Loucy (cell line): ENCODE measurements around the gene PDE6B.

Experiments
- H2AFZ ChIP-seq: fragments of 200-600 bp; sonication (generic); 2 replicates; pipeline ENCODE4 v1.6.0; 2016; ENCODE audit warnings: antibody characterized with exemption, mild to moderate bottlenecking, low read length, moderate library complexity
- H3F3A ChIP-seq: fragments of 200-600 bp; 2 replicates; pipeline ENCODE4 v1.6.0; 2016; ENCODE audit warnings: antibody characterized with exemption, low read depth, mild to moderate bottlenecking
- H3K27me3 ChIP-seq: fragments of 200-600 bp; sonication (generic); 2 replicates; pipeline ENCODE4 v1.6.1; 2014; ENCODE audit warnings: low read length, mild to moderate bottlenecking; ENCODE audit not compliant: insufficient read depth, poor library complexity, severe bottlenecking
- H3K36me3 ChIP-seq: fragments of 200-600 bp; sonication (generic); 2 replicates; pipeline ENCODE4 v1.6.1; 2016; ENCODE audit warnings: low read length; ENCODE audit not compliant: insufficient read depth
- H3K4me1 ChIP-seq: fragments of 200-600 bp; sonication (generic); 2 replicates; pipeline ENCODE4 v1.5.1; 2014; ENCODE audit warnings: low read length, mild to moderate bottlenecking; ENCODE audit not compliant: insufficient read depth, poor library complexity, severe bottlenecking
- H3K4me2 ChIP-seq: fragments of 200-600 bp; sonication (generic); 2 replicates; pipeline ENCODE4 v1.6.0; 2014; ENCODE audit warnings: antibody characterized with exemption, low read length, low read depth, mild to moderate bottlenecking; ENCODE audit not compliant: poor library complexity, severe bottlenecking
- H3K4me3 ChIP-seq: fragments of 200-600 bp; sonication (generic); 2 replicates; pipeline ENCODE4 v1.5.1; 2014; ENCODE audit warnings: low read length, mild to moderate bottlenecking, mixed read lengths; ENCODE audit not compliant: poor library complexity, severe bottlenecking
- H3K79me2 ChIP-seq: fragments of 200-600 bp; sonication (generic); 2 replicates; pipeline ENCODE4 v1.6.1; 2014; ENCODE audit warnings: low read length; ENCODE audit not compliant: insufficient read depth
- H3K9ac ChIP-seq: fragments of 200-600 bp; sonication (generic); 2 replicates; pipeline ENCODE4 v1.6.0; 2014; ENCODE audit warnings: mild to moderate bottlenecking, low read depth, low read length, moderate library complexity; ENCODE audit not compliant: poor library complexity, severe bottlenecking
- H3K9me2 ChIP-seq: fragments of 200-600 bp; sonication (generic); replicated peaks from 2 replicates; pipeline ENCODE4 v1.6.1; 2016; ENCODE audit warnings: low read depth, low read length, mixed read lengths
- H3K9me3 ChIP-seq: fragments of 200-600 bp; sonication (generic); 2 replicates; pipeline ENCODE4 v1.6.1; 2014; ENCODE audit warnings: mild to moderate bottlenecking, antibody characterized with exemption, low read length, low read depth; ENCODE audit not compliant: insufficient read depth
- H4K20me1 ChIP-seq: fragments of 200-600 bp; sonication (generic); 2 replicates; pipeline ENCODE4 v1.6.0; 2014; ENCODE audit warnings: antibody characterized with exemption, low read length, mild to moderate bottlenecking; ENCODE audit not compliant: insufficient read depth, poor library complexity, severe bottlenecking
- CTCF ChIP-seq: fragments of 200-600 bp; sonication (generic); conservative IDR thresholded peaks from 2 replicates; pipeline ENCODE4 v1.5.1; 2014; ENCODE audit warnings: mild to moderate bottlenecking, antibody characterized with exemption, low read length
- EZH2phosphoT487 ChIP-seq: fragments of 200-600 bp; IDR thresholded peaks from 2 replicates; pipeline ENCODE4 v1.6.1; 2018; ENCODE audit warnings: antibody characterized with exemption, mild to moderate bottlenecking, moderate library complexity, borderline replicate concordance

The PDE6B gene

GRCh38 chr4:612052-612748, 13.2 kb upstream of the PDE6B start:
- Histone ChIP-seq H3K4me1 (no peaks in the 10 kb centered on the region), H3F3A (no peaks in the 10 kb centered on the region), H3K27me3 (no peaks in the 10 kb centered on the region), H3K9me2 (no peaks in the 10 kb centered on the region), H3K36me3 (no peaks in the 10 kb centered on the region), H4K20me1 (no peaks in the 10 kb centered on the region), H3K79me2 (no peaks in the 10 kb centered on the region), H2AFZ (no peak overlapping the region), H3K4me3 (no peak overlapping the region), H3K9me3 (peaks cover 10% of the 10 kb centered on the region; the same call in 1 of the 2 replicates), H3K9ac (no peak overlapping the region), H3K4me2 (no peak overlapping the region)
- TF ChIP-seq EZH2phosphoT487, result no peak
- no peak for TF ChIP-seq CTCF

- no peak for TF ChIP-seq EZH2phosphoT487
- TF ChIP-seq CTCF, result no peak
- H3K9me3 ChIP-seq, result peaks cover 10% of the 10 kb centered on the region; the same call in 1 of the 2 replicates
- no peak overlapping the region for H2AFZ ChIP-seq
- no peaks in the 10 kb centered on the region for H3K4me1 ChIP-seq
- H3K9ac ChIP-seq, result no peak overlapping the region
- H3K79me2 ChIP-seq, result no peaks in the 10 kb centered on the region
- H3K9me2 ChIP-seq, result no peaks in the 10 kb centered on the region
- H4K20me1 ChIP-seq, result no peaks in the 10 kb centered on the region
- no peaks in the 10 kb centered on the region for H3K27me3 ChIP-seq
- no peaks in the 10 kb centered on the region for H3K36me3 ChIP-seq
- no peaks in the 10 kb centered on the region for H3F3A ChIP-seq
- H3K4me2 ChIP-seq, result no peak overlapping the region
- H3K4me3 ChIP-seq, result no peak overlapping the region
Measured at GRCh38 chr4:612749-613125, 12.6 kb upstream of the PDE6B start.

GRCh38 chr4:613126-613525, 12.2 kb upstream of the PDE6B start:
- H3K4me2 ChIP-seq, result no peak overlapping the region

More at GRCh38 chr4:613126-613525, 12.2 kb upstream of the PDE6B start:
- Histone ChIP-seq H3K27me3 (no peaks in the 10 kb centered on the region), H3K4me3 (no peak overlapping the region), H3K4me1 (no peaks in the 10 kb centered on the region), H3K9ac (no peak overlapping the region), H3F3A (no peaks in the 10 kb centered on the region), H2AFZ (no peak overlapping the region), H4K20me1 (no peaks in the 10 kb centered on the region), H3K9me3 (peaks cover 10% of the 10 kb centered on the region; the same call in 1 of the 2 replicates), H3K79me2 (no peaks in the 10 kb centered on the region), H3K9me2 (no peaks in the 10 kb centered on the region), H3K36me3 (no peaks in the 10 kb centered on the region)
- TF ChIP-seq CTCF, result no peak
- TF ChIP-seq EZH2phosphoT487, result no peak
